SK-N-SH treated with all-trans-retinoic acid at 6 μM for 48 hours (cell line): Measurements from ENCODE around the gene MRPL41.

Source experiments
- ESRRG ChIP-seq: fragments of 250-450 bp; sonication (Bioruptor Pico); IDR thresholded peaks from 2 replicates; pipeline ENCODE4 v1.6.1; 2021; ENCODE audit warnings: mild to moderate bottlenecking
- SNAI2 ChIP-seq: fragments of 250-450 bp; sonication (Bioruptor Pico); IDR thresholded peaks from 2 replicates; pipeline ENCODE4 v1.5.0; 2020; ENCODE audit warnings: mild to moderate bottlenecking, moderate library complexity
- TCF4 ChIP-seq: fragments of 250-450 bp; sonication (Bioruptor Pico); IDR thresholded peaks from 2 replicates; pipeline ENCODE4 v1.8.0; 2021; ENCODE audit warnings: mild to moderate bottlenecking, moderate library complexity, borderline replicate concordance
- ZFP3 ChIP-seq: fragments of 250-450 bp; sonication (Bioruptor Pico); IDR thresholded peaks from 2 replicates; pipeline ENCODE4 v1.5.0; 2020; ENCODE audit warnings: mild to moderate bottlenecking, moderate library complexity
- ZFP30 ChIP-seq: fragments of 450-650 bp; formaldehyde crosslinking; IDR thresholded peaks from 2 replicates; pipeline ENCODE4 v1.5.0; 2022; ENCODE audit warnings: mild to moderate bottlenecking, moderate library complexity
- TF ChIP-seq, protein P1 (sequence below): fragments of 250-450 bp; sonication (Bioruptor Pico); IDR thresholded peaks from 2 replicates; pipeline ENCODE4 v1.8.0; 2021; ENCODE audit warnings: low read depth, mild to moderate bottlenecking, moderate library complexity, borderline replicate concordance

DNA sequence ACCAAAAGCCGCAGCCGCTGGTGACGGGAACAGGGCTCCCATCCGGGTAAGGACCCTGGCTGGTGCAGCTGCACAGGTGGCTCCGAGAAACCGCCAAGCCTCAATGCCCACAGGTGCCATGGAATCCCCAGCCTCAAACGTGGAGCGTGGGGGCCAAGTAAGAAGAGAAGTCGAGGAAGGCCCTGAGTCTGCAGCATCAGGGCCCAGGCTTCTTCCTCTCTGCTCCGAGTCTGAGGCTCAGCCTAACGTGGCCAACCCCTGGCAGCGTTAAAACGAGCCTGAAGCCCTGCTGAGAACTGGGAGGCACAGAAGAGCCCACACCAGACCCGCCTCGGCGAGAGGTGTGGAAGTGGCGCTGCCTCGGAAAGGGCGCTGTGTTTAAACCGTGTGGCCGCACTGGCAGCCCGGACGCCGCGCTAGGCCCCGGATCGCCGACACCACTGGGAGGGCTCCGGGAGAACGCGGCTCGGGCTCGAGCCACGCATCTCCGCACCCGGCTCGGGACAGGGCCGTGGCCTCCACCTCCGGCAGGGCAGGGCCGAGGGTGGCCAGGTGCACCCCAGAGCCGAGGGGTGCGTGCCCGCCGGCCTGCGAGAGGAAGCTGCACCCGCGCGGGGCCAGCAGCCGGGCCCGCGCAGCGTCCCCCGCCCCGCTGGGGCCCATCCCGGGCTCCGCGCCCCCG is 37.9 kb downstream of the MRPL41 start:
- TF ChIP-seq, protein P1, sequence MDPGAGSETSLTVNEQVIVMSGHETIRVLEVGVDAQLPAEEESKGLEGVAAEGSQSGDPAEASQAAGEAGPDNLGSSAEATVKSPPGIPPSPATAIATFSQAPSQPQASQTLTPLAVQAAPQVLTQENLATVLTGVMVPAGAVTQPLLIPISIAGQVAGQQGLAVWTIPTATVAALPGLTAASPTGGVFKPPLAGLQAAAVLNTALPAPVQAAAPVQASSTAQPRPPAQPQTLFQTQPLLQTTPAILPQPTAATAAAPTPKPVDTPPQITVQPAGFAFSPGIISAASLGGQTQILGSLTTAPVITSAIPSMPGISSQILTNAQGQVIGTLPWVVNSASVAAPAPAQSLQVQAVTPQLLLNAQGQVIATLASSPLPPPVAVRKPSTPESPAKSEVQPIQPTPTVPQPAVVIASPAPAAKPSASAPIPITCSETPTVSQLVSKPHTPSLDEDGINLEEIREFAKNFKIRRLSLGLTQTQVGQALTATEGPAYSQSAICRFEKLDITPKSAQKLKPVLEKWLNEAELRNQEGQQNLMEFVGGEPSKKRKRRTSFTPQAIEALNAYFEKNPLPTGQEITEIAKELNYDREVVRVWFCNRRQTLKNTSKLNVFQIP (CRISPR knock-in tag) = no peak
- TF ChIP-seq TCF4 (CRISPR knock-in tag) = no peak
- TF ChIP-seq ZFP3 (CRISPR knock-in tag) = no peak
- TF ChIP-seq ESRRG (CRISPR knock-in tag) = no peak
- TF ChIP-seq ZFP30 (CRISPR knock-in tag) = no peak
- no peak for TF ChIP-seq SNAI2 (CRISPR knock-in tag)
